Astrocyte of the spinal cord (primary cell): Measurements from ENCODE around the gene SPEF2.
"Not testable (repeated sequence)": the region's sequence is repeated elsewhere in the genome, so short reads cannot be mapped to it uniquely, and the experiment has no call there.

Source experiments
- DNase-seq: peaks from one replicate; pipeline ENCODE4 v3.0.0; 2011; ENCODE audit warnings: low read depth, low spot score
- H3K4me3 ChIP-seq: 2 replicates; pipeline ENCODE4 v1.5.1; 2011; ENCODE audit warnings: low read depth, mild to moderate bottlenecking, low read length, moderate library complexity
- CTCF ChIP-seq: IDR thresholded peaks from 2 replicates; pipeline ENCODE4 v1.5.1; 2012; ENCODE audit warnings: low read depth, mild to moderate bottlenecking, low read length, inconsistent platforms
- in situ Hi-C: cut with HindIII; loops from 2 replicates; pipeline ENCODE4 v1.10.0; 2017; ENCODE audit warnings: low sequenced_read_pairs

SPEF2 gene

GRCh38 chr5:35855187-35855586 is 237.5 kb downstream of the SPEF2 start:
- DNase-seq, result no peak
- no peak for TF ChIP-seq CTCF
- in situ Hi-C loops, result no loop called here
- H3K4me3 ChIP-seq, result no peak overlapping the region

GRCh38 chr5:35856186-35856764 is 238.6 kb downstream of the SPEF2 start:
- DNase-seq, in situ Hi-C loops, H3K4me3 ChIP-seq: not testable (repeated sequence)

GRCh38 chr5:35856765-35857351 is 239.2 kb downstream of the SPEF2 start, which contains the start of gene IL7R:
TSS of gene IL7R (plus strand) at chr5:35856891. CDS start at chr5:35856978, 87 bp downstream.
- TF ChIP-seq CTCF, result no peak
- H3K4me3 ChIP-seq, result no peak within 1 kb of the TSS
- in situ Hi-C loops, result no loop called here
- DNase-seq, result peak; percentile 66

GRCh38 chr5:35857606-35858205 is 240.0 kb downstream of the SPEF2 start:
- TF ChIP-seq CTCF, result no peak
- in situ Hi-C loops, result no loop called here
- DNase-seq, result peak; percentile 82
- H3K4me3 ChIP-seq, result no peak overlapping the region

GRCh38 chr5:35859101-35859661 is 241.5 kb downstream of the SPEF2 start:
- TF ChIP-seq CTCF, result no peak
- peak; percentile 44 for DNase-seq
- no peak overlapping the region for H3K4me3 ChIP-seq
- in situ Hi-C loops, result no loop called here

- in situ Hi-C loops, result no loop called here
- H3K4me3 ChIP-seq, result no peak overlapping the region
- no peak for TF ChIP-seq CTCF
- no peak for DNase-seq
Observed at GRCh38 chr5:35860686-35861085, 243.0 kb downstream of the SPEF2 start.

GRCh38 chr5:35861718-35862117 is 244.1 kb downstream of the SPEF2 start:
- no peak for DNase-seq

More at GRCh38 chr5:35861718-35862117, 244.1 kb downstream of the SPEF2 start:
- H3K4me3 ChIP-seq, result no peak overlapping the region
- no peak for TF ChIP-seq CTCF
- in situ Hi-C loops, result no loop called here
